HEK293T (cell line): Measurements from ENCODE around the gene CCDC138.

Experiments used
- ARNT ChIP-seq: fragments of 450-650 bp; IDR thresholded peaks from 2 replicates; pipeline ENCODE4 v1.6.1; 2017; ENCODE audit warnings: mild to moderate bottlenecking
- BHLHE40 ChIP-seq: fragments of 450-650 bp; IDR thresholded peaks from 2 replicates; pipeline ENCODE4 v1.6.1; 2016; ENCODE audit warnings: mild to moderate bottlenecking, moderate library complexity, borderline replicate concordance
- FOXA1 ChIP-seq: fragments of 450-650 bp; IDR thresholded peaks from 2 replicates; pipeline ENCODE4 v1.6.1; 2016; ENCODE audit warnings: mild to moderate bottlenecking
- FOXK2 ChIP-seq: fragments of 450-650 bp; IDR thresholded peaks from 2 replicates; pipeline ENCODE4 v1.6.1; 2016; ENCODE audit warnings: mild to moderate bottlenecking
- FOXM1 ChIP-seq: fragments of 450-650 bp; IDR thresholded peaks from 2 replicates; pipeline ENCODE4 v1.6.1; 2017; ENCODE audit warnings: mild to moderate bottlenecking, borderline replicate concordance
- SP1 ChIP-seq: fragments of 450-650 bp; IDR thresholded peaks from 2 replicates; pipeline ENCODE4 v1.6.1; 2017
- TARDBP ChIP-seq: fragments of 450-650 bp; IDR thresholded peaks from 2 replicates; pipeline ENCODE4 v1.6.1; 2016
- TF ChIP-seq, protein P1 (sequence below): fragments of 450-650 bp; IDR thresholded peaks from 2 replicates; pipeline ENCODE4 v1.6.1; 2016

GRCh38 chr2:108895188-108895587 lies 108.6 kb downstream of the CCDC138 start:
- TF ChIP-seq BHLHE40 (no peak), FOXK2 (no peak), FOXA1 (no peak), FOXM1 (no peak), ARNT (no peak), SP1 (no peak), TARDBP (no peak)
- TF ChIP-seq, protein P1, sequence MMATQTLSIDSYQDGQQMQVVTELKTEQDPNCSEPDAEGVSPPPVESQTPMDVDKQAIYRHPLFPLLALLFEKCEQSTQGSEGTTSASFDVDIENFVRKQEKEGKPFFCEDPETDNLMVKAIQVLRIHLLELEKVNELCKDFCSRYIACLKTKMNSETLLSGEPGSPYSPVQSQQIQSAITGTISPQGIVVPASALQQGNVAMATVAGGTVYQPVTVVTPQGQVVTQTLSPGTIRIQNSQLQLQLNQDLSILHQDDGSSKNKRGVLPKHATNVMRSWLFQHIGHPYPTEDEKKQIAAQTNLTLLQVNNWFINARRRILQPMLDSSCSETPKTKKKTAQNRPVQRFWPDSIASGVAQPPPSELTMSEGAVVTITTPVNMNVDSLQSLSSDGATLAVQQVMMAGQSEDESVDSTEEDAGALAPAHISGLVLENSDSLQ: no peak
